M059J (cell line): ENCODE data around the gene MX2. TPM values are rescaled to one million over a fixed set of nuclear protein-coding genes. Genes with fewer than 3 reads are reported as not detected.

Source experiments
- DNase-seq: peaks from one replicate; pipeline ENCODE4 v3.0.0-alpha.2; 2012; ENCODE audit warnings: low read depth
- total RNA-seq: library from RNA; depleted of rRNA; stranded (reverse); fragments of >200 nt; shearing (Covaris generic); gene quantifications from 2 replicates; pipeline ENCODE4 v1.2.3, GENCODE V29; 2014

Gene MX2
- total RNA-seq, 1 experiment from 2014 or later, result 346 TPM

DNA sequence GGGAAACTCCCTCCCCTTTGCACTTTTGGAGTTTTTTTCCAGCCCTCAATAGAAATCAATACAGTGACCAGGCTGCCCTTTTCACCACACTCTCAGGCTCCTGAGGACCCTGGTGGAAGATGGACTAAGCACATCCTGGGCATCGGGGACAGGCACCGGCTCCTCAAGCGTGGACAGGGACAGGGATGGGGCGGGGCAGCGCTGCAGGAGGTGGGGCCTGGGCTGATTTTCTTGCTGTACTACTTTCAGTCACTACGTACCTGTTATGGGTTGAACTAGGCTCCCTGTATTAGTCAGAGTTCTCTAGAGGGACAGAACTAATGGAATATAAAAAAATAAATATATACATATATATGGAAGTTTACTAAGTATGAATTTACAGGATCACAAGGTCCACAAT lies 2.5 kb downstream of the MX2 start:
- peak; percentile 25 for DNase-seq

DNA sequence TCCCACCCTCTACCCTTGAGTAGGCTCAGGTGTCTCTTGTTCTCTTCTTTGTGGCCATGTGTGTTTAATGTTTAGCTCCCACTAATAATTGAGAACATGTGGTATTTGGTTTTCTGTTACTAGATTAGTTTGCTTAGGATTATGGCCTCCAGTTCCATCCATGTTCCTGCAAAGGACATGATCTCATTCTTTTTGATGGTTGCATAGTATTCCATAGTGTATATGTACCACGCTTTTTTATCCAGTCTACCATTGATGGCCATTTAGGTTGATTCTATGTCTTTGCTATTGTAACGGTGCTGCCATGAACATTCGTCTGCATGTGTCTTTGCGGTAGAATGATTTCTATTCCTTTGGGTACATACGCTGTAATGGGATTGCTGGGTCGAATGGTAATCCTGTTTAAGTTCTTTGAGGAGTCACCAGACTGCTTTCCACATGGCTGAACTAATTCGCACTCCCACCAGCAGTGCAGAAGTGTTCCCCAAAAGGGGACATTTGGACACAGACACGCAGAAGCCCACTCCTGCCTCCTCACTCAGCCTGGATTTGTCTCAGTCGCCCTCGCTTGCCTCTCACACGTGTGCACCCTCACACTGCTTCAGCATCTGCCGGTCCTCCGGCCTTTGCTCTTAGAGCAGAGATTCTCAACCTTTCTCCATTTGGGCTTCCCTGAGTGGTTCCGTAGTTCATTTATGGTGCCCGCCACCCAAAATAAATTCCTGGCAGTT lies 3.7 kb downstream of the MX2 start:
- DNase-seq, result peak; percentile 11

- peak; percentile 98 for DNase-seq
Observed at GRCh38 chr21:41366522-41367151, 4.8 kb downstream of the MX2 start.

- no peak for DNase-seq
Observed at GRCh38 chr21:41367301-41367944, 5.6 kb downstream of the MX2 start.

DNA sequence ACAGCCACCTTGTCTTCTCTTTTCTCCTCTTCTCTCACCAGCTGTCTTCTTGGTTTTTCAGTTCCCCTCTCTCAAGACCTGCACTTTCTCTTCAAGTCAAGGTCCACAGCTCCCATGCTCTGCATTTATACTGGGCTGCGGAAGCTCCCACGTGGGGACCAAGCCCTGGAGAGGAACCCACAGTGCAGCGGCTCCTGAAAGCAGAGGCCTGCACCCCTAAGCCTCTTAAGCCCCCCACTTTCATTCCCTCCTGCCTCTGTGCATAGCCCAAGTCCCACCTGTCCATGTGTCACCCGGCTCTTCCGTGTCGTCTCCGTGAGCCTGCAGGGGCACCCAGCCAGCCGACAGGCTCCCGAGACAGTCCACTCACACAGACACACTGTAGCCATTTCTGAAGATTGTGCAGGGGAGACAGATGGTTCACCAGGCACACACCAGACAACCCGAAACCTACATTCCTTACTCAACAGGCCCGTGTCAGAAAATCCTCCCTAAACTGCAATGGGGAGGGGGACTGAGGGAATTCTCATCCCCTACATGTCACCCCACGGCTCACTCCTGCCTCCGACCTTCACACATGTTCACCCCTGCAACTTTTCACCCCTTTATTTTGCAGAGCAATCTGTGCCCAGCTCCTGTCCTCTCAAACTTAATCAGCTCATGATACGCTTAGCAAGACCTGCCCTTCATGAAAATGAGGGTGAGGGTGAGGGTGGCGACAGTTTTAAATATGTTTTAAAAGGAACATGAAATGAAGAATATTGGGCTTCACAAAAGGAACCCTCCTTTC lies 6.3 kb downstream of the MX2 start:
- DNase-seq, result no peak

- no peak for DNase-seq
Observed at GRCh38 chr21:41368735-41369104, 6.9 kb downstream of the MX2 start.

DNA sequence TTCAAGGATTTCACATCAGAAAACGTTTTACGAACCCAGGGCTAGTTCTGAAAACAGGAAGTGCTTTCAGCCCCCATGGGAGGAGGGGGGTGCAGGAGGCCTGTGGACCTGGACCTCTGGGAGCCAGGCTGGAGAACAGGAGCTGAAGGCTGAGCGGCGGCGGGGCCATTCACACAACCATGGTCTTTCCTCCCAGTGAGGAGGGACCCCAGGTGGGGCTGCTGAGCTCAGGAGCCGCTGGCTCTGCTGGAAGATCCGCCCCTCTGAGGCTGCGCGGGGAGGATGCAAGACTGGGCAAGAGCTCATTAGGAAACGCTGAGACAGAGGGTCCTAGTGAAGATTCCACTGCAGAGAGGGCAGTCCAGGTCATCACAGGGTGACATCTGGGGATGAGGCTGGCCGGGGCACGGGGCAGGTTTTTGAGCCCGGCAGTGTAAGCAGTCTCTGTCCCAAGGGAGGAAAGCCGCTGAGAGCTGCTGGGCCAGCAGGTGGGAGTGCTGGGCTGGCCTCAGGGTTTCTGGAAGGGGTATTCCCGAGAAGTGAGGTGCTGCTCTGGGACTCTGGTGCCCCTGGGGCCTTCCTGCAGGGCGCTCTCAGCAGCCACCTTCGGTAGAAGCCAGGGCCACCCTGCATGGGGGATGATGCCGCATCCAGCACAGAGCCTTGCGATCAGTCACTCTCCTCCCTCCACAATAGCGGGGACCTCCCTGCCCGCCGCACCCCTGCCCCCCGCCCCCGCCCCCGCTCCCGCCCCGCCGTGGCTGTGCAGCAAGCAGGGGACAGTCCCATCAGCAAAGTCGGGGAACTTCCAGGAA lies 7.5 kb downstream of the MX2 start:
- no peak for DNase-seq

DNA sequence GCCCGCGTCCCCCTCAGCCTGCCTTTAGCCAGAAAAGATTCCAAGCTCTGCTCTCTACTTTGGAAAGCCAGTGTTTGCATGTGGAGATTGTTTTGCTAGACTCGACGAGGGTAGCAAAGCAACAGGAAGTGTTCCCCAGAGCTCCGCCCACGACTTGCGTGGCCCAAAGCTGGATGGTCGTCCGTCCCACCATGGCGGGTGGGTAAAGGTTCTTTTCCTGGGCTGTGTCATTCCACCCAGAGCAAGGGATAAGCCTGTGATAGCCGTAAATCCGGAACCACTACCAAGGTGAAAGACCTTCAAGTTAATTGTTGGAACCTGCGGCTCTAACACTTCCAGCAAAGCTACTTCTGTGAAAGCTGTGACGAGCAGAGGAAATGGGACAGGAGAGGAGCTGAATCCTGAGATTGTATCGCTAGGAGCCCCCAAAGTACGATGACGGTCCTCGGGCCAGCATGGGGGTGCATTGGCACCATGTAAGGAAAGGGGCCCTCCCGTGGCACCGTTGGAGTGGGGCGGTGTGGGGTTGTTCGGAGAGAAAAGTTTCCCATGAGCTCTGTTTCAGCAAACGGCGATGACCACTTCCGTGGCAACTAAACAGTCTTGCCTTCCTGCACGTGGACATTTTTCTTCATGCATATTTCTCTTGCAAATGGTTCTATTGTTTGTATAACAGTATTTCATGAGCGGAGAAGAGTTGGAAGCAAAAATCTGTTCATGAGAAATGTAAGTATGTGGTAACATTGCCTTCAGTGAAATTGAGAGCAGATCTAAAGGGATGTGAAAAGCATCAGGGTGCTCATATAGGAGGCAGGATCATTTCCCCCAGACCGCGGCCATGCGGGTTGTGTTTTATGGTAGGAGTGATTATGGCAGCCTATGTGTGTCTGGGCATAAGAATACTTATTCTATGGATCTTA lies 8.4 kb downstream of the MX2 start:
- no peak for DNase-seq

DNA sequence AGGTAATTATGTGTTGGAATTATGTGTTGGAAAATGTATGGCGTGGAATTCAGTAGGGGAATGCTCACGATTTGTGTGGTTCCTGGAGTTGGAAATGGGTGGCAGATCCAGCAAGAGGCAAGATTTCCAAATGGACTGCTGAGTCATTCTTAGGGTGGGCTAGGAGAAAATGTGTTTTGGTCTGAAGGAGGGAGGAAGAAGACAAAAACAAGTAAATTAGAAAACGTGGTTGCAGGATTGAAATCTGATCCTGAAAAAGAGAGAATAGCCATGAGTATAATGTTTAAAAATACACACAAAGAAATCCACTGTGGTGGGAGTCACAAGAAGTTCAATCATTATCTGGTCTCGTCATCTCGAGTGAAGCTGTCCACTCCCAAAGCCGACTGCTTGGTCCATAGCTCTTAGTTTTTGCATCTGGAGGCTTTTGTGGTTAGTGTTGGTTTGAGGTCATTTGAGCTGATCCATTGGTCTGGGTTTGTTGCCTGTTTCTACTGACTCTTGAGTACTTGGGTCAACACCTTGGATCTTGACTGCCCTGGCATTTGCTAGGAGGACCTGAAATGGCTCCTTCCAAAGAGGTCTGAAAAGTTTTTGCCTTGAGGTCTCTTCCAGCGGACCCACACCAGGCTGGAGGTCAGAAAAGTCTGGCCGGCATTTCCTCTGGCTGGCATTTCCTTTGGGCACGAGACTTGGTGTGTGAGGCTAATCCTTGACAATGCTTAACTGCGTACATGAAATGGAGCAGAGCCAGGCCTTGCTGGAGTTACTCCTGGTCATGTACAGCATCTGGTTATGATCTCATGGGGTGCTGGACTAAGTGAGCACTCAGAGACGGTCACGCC lies 9.2 kb downstream of the MX2 start:
- peak; percentile 93 for DNase-seq

- DNase-seq, result no peak
Observed at GRCh38 chr21:41371685-41372030, 9.8 kb downstream of the MX2 start.

DNA sequence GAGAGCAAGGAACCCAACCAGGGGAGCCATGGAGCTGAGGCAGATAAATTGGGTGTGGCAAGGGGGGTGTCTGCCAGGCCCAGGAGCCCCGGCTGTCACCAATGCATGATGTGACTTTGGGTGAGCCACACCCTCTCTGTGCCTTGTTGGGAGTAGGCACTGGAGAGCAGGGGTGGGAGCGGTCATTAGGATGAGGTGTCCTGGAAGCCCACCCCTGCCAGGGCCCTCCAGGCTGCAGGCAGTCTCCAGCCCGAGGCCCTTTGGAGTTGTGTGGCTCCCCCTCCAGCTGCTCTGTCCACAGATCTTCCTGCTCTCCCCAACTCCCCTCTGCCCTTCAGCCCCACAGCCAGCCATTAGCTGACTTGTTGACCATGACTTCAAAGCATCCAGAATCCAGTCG lies 11.4 kb downstream of the MX2 start:
- DNase-seq, result no peak

GRCh38 chr21:41373763-41374162 lies 11.9 kb downstream of the MX2 start:
- no peak for DNase-seq

GRCh38 chr21:41374177-41374712 lies 12.4 kb downstream of the MX2 start:
- DNase-seq, result no peak

- peak; percentile 61 for DNase-seq
Observed at GRCh38 chr21:41374867-41375533, 13.2 kb downstream of the MX2 start.

GRCh38 chr21:41375875-41376274 lies 14.0 kb downstream of the MX2 start:
- no peak for DNase-seq

GRCh38 chr21:41377715-41378114 lies 15.9 kb downstream of the MX2 start:
- no peak for DNase-seq

DNA sequence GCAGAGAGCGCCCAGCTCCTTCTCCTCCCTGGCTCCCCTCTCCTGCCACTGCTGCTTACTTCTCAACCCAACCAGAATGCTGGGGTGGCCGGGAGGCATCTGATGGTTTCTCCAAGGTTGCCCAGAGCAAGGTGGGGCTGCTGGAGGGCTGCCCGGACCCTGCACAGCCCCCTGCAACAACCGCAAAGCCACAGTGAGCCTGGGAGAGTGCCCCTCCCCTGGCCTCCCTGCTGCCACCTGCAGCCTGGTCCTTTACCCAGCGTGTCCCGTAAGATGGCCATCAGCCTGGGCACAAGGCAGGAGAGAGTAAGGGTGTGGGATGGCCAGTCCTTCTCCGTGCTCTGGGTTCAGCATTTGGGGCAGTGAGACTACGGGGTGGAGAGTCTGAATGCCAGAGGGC lies 17.0 kb downstream of the MX2 start:
- no peak for DNase-seq

- DNase-seq, result no peak
Observed at GRCh38 chr21:41379901-41380300, 18.1 kb downstream of the MX2 start.

GRCh38 chr21:41381731-41382130 lies 19.9 kb downstream of the MX2 start:
- peak; percentile 70 for DNase-seq
